ENCODE results near the gene CEP112.

- TF ChIP-seq CTCF (conservative IDR thresholded peaks at IDR 0.05; ENCODE audit: low read depth in 2 of 2) (no peak), REST (IDR thresholded peaks at IDR 0.05; ENCODE audit: unreplicated experiment) (no peak), POLR2AphosphoS5 (IDR thresholded peaks at IDR 0.05; ENCODE audit: low read depth) (no peak), CREB1 (CRISPR knock-in tag; IDR thresholded peaks at IDR 0.05; ENCODE audit: low read depth) (no peak), STAT1 (IDR thresholded peaks at IDR 0.05; ENCODE audit: unreplicated experiment) (no peak), EZH2 (IDR thresholded peaks at IDR 0.05; ENCODE audit: low read depth, unreplicated experiment) (no peak)
Measured at GRCh38 chr17:65799869-65800268, 392.1 kb downstream of the CEP112 start.
